GM12874 (cell line): ENCODE results near the gene PDYN.

ENCODE experiments used
- CTCF ChIP-seq: IDR thresholded peaks from 2 replicates; pipeline ENCODE4 v1.5.1; 2011; ENCODE audit warnings: low read depth, mild to moderate bottlenecking, control low read depth, low read length, moderate library complexity; ENCODE audit not compliant: insufficient read depth

PDYN gene

GRCh38 chr20:1971893-1972586 lies 21.8 kb downstream of the PDYN start:
- no peak for TF ChIP-seq CTCF

GRCh38 chr20:1968964-1969363 lies 24.9 kb downstream of the PDYN start:
- no peak for TF ChIP-seq CTCF

- peak; percentile 86 for TF ChIP-seq CTCF
Measured at GRCh38 chr20:1965520-1966351, 28.1 kb downstream of the PDYN start.

- TF ChIP-seq CTCF, result no peak
Measured at GRCh38 chr20:1964659-1965405, 29.0 kb downstream of the PDYN start.

GRCh38 chr20:1964061-1964460 lies 29.8 kb downstream of the PDYN start:
- TF ChIP-seq CTCF, result no peak

- TF ChIP-seq CTCF, result no peak
Measured at GRCh38 chr20:1961374-1961773, 32.5 kb downstream of the PDYN start.

- TF ChIP-seq CTCF, result no peak
Measured at GRCh38 chr20:1959156-1959555, 34.7 kb downstream of the PDYN start.
